GM12873 (cell line): Measurements from ENCODE around the gene TRIM49B.
"Not testable (repeated sequence)": the region's sequence is repeated elsewhere in the genome, so short reads cannot be mapped to it uniquely, and the experiment has no call there.

Source experiments
- TF ChIP-seq, protein P1 (sequence below): IDR thresholded peaks from 2 replicates; pipeline ENCODE4 v1.5.1; 2012; ENCODE audit warnings: low read depth, mild to moderate bottlenecking, moderate library complexity, low read length, control low read depth; ENCODE audit not compliant: insufficient read depth; ENCODE audit errors: missing control alignments

The TRIM49B gene

DNA sequence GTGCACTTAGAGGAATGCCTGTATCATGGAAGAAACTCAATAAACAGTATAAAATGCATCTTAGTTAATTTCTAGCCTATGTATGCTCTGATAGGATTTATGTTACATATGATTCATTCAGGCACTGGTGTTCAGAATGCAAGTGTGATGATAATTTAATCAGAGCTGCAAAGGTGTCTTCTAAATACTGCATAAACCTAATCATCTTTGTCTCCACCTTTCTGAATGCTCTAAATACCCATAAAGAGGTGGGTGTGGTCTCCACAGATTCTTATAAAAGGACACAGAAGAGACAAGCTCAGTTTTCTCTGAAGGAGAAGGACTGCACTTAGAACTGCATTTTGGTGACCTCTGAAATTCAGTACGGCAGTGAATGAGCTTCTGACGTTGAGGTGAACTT is at the start of gene TRIM49B:
TSS of gene TRIM49B (plus strand) at position 301 of the 400 bp plus-strand sequence. CDS start 2,777 bp downstream, outside the sequence.
- TF ChIP-seq, protein P1, sequence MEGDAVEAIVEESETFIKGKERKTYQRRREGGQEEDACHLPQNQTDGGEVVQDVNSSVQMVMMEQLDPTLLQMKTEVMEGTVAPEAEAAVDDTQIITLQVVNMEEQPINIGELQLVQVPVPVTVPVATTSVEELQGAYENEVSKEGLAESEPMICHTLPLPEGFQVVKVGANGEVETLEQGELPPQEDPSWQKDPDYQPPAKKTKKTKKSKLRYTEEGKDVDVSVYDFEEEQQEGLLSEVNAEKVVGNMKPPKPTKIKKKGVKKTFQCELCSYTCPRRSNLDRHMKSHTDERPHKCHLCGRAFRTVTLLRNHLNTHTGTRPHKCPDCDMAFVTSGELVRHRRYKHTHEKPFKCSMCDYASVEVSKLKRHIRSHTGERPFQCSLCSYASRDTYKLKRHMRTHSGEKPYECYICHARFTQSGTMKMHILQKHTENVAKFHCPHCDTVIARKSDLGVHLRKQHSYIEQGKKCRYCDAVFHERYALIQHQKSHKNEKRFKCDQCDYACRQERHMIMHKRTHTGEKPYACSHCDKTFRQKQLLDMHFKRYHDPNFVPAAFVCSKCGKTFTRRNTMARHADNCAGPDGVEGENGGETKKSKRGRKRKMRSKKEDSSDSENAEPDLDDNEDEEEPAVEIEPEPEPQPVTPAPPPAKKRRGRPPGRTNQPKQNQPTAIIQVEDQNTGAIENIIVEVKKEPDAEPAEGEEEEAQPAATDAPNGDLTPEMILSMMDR, result not testable (repeated sequence)

GRCh38 chr11:48983785-48984184 is 44.8 kb upstream of the TRIM49B start, which contains the start of gene TRIM51G:
TSS of gene TRIM51G (minus strand) at chr11:48983885. CDS start at chr11:48981695, 2,190 bp downstream.
- TF ChIP-seq, protein P1, result not testable (repeated sequence)

GRCh38 chr11:49059012-49059411 is 30.4 kb downstream of the TRIM49B start, which contains the start of gene TRIM64C:
TSS of gene TRIM64C (minus strand) at chr11:49059112. CDS start at chr11:49059112, 0 bp downstream.
- TF ChIP-seq, protein P1, result not testable (repeated sequence)
